Erythroblast (primary cell): ENCODE data around the gene STARD10.
"Not testable (repeated sequence)": the region's sequence is repeated elsewhere in the genome, so short reads cannot be mapped to it uniquely, and the experiment has no call there.

Source experiments
- GATA1 ChIP-seq: IDR thresholded peaks from 2 replicates; pipeline ENCODE4 v1.6.1; 2011; ENCODE audit warnings: low read depth, mild to moderate bottlenecking, control low read depth, low read length, moderate library complexity
- POLR2A ChIP-seq: IDR thresholded peaks from 2 replicates; pipeline ENCODE4 v1.6.1; 2011; ENCODE audit warnings: mild to moderate bottlenecking, low read length

GRCh38 chr11:72806378-72806777 lies 12.5 kb upstream of the STARD10 start:
- not testable (repeated sequence) for TF ChIP-seq POLR2A, GATA1
